NOMO-1 treated with DMSO at 0.1 percent for 48 hours (cell line): ENCODE data around the gene OR10H2.
A peak's percentile ranks its signal among the peaks of the same experiment; 100 is the strongest.
"Not testable (repeated sequence)": the region's sequence is repeated elsewhere in the genome, so short reads cannot be mapped to it uniquely, and the experiment has no call there.

ENCODE experiments used
- DNase-seq: peaks from one replicate; lab custom pipeline; 2025; ENCODE audit not compliant: unreplicated experiment; lab: John Stamatoyannopoulos, UW

The OR10H2 gene, protein sequence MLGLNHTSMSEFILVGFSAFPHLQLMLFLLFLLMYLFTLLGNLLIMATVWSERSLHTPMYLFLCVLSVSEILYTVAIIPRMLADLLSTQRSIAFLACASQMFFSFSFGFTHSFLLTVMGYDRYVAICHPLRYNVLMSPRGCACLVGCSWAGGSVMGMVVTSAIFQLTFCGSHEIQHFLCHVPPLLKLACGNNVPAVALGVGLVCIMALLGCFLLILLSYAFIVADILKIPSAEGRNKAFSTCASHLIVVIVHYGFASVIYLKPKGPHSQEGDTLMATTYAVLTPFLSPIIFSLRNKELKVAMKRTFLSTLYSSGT

GRCh38 chr19:15727724-15728123 is at the start of gene OR10H2:
TSS of gene OR10H2 (plus strand) at chr19:15728024. CDS start at chr19:15728044, 20 bp downstream.
- no peak for DNase-seq

GRCh38 chr19:15679089-15679488 is 48.7 kb upstream of the OR10H2 start:
- no peak for DNase-seq

- not testable (repeated sequence) for DNase-seq
These were observed 48.0 kb upstream of the OR10H2 start for GRCh38 chr19:15679865-15680264.

DNA sequence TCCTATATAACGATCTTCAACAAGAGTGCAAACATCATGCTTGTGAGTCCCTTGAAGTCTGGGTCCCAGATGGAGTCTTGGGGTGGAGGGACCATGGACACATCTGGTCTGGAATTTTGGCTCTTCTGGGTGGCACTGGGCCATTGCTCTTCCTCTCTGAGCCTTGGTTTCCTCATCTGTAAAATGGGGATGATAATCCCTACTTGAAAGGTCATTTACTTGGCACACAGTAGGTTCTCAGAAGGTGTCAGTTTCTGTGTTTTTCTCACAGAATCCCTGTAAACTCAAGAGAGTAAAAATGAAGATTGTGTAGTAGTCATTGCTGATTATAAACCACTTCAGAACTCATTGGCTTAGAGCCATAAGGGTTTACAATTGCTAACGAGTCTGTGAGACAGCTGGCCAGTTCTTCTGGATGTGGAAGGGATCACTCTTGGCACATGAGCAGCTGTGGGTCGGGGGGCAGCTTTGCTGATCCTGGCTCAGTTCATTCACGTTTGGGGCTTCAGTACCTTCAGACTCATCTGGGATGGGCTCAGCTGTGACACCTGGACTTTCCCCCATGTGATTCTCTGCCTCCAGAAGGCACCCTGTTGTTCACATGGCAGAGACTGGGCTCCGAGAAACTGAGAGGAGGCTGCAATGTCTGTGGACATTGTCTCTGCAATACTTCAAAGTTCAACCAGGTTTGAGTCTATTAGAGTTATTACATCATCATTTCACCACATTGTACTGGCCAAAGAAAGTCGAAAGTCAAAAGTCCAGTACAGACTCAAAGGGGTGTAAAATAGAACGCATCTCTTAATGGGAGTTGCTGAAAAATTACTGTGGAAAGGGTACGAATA is 47.1 kb upstream of the OR10H2 start:
- DNase-seq: no peak

DNA sequence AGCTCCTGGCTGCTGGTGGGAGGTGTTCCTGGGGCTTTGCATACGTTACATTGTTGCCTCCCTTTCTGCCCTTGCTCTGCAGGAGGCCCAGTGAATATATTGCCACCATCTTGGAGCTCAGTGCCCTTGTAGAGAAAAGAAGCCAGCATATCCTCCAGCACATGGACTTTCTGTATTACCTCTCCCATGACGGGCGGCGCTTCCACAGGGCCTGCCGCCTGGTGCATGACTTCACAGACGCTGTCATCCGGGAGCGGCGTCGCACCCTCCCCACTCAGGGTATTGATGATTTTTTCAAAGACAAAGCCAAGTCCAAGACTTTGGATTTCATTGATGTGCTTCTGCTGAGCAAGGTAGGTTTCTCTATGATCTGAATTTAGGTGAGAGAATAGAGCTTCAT is 44.4 kb upstream of the OR10H2 start:
- no peak for DNase-seq

GRCh38 chr19:15684828-15685227 is 43.0 kb upstream of the OR10H2 start:
- no peak for DNase-seq

GRCh38 chr19:15696654-15697194 is 31.1 kb upstream of the OR10H2 start:
- no peak for DNase-seq

DNA sequence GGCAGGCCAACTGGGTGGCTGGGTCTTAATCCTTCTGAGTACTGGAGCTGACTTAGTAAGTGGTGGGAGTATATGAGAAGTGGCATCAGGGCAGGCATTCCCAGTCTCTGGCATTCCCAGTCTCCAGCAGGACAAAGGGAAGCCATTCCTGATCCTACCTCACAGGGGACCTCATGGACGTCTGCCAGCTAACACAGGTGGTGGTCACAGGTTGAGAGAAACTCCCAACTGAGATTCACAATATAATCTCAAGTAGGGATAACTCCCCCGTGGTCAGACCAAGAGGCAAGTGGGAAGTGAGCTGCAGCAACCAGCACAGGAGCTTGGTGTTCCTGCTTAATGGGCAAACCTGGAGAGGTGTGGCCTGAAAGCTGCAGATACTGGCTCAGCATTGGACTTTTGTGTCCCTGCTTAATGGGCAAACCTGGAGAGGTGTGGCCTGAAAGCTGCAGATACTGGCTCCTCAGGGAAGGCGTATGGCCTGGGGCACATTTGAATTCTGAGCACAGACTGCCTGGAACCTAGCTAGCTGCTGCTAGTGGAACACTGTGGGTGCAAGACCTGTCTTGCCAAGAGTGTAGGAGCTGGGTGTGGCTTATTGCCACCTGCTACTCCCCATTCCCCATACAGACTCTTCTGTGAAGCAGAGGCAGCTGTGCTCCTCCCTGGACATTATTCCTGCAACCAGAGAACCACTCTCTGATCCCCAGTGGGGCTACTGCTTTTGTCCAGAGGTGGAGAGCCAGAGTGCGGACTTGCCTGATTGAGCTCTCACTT is 25.9 kb upstream of the OR10H2 start:
- DNase-seq: no peak

- DNase-seq: peak; percentile 81
These were observed 25.3 kb upstream of the OR10H2 start for GRCh38 chr19:15702534-15702930.

GRCh38 chr19:15714638-15715037 is 13.2 kb upstream of the OR10H2 start:
- DNase-seq: no peak

DNA sequence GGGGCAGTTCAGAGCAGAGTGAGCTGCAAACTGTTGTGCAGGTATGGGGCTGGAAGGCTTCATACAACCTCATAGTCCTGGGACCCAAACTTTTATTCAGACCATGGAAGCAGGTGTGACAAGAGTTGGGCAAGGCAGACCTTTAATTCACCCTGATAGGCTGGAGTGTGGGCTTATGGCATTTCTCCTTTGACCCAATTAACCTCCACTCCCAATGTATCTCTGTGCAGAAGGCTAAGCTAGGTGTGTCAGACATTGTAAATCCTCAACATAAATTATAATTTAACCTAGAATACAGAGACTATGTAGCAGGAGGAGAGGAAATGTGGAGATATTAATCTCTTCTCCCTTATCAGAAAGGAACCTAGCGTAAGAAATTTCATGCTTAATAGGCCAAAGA is 12.2 kb upstream of the OR10H2 start:
- DNase-seq: no peak

GRCh38 chr19:15717809-15718208 is 10.0 kb upstream of the OR10H2 start:
- no peak for DNase-seq

GRCh38 chr19:15721268-15721667 is 6.6 kb upstream of the OR10H2 start:
- no peak for DNase-seq

DNA sequence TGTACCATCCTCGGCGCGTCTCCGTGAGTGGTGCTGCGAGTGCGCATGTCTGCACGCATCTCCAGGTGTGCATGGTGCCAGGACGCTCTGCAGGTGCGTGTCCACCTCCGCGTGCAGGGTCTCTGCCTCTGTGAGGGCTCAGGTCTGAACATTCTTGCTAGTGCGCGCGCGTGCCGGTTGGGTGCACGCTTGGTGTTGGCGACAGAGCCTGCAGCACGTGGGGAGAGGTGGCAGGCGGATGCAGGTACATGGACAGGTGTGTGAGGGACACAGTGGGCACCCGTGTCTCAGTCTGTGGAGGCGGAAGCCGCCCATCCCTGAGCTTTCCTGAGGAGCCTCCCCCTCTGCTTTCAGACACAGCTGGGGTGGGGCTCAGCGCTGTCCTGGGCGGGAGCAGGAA is 4.9 kb upstream of the OR10H2 start:
- no peak for DNase-seq

GRCh38 chr19:15730538-15730937 is 2.7 kb downstream of the OR10H2 start:
- DNase-seq: no peak

DNA sequence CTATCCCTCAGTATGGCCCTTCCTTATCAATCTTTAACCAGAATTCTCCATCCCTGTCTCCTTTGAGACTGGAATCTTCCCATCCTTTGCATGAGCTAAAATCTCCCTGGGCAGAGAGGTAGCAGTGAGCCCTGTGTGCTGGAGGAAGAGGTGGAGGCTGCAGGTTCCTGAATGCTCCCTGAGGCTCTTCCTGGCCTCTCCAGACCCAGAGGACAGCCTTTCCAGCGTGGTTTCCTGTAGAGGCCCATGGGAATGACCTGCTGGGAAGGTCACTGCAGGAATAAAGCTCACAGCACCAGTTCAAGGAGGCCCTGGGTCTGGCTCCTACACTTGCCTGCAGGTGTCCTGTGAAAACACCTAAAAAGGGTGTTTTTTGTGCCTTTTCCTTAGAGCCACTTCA is 4.6 kb downstream of the OR10H2 start:
- no peak for DNase-seq

- DNase-seq: no peak
These were observed 6.1 kb downstream of the OR10H2 start for GRCh38 chr19:15733895-15734294.

GRCh38 chr19:15737722-15738121 is 9.9 kb downstream of the OR10H2 start, which contains the start of gene OR10H3:
TSS of gene OR10H3 (plus strand) at chr19:15737985. CDS start at chr19:15741393, 3,408 bp downstream.
- no peak for DNase-seq

GRCh38 chr19:15740785-15741184 is 13.0 kb downstream of the OR10H2 start:
- no peak for DNase-seq

DNA sequence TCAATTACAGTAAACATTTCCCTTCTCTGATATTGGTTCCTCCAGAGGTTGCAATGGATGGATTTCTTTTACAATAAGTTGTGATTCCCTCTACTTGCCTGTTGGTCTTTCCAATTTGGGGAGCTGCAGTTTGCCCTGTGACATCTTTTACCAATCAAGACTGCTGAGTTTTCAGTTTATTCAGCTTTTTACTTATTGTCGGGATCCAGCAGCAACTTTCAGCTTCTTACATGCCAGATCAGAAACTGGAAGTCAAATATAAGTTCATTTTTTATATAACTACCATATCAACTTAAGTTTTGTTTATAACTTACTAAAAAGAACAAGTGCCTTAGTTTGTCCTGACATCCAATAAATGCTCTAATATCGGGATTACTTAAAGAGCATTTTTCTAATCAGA is 20.4 kb downstream of the OR10H2 start:
- no peak for DNase-seq

GRCh38 chr19:15758379-15758778 is 30.6 kb downstream of the OR10H2 start:
- DNase-seq: no peak
